Transverse colon (tissue), 4 donors: ENCODE data around the gene CELA3B. TPM values are rescaled to one million over a fixed set of nuclear protein-coding genes. Genes with fewer than 3 reads are reported as not detected.

Experiments used
- DNase-seq: peaks from one replicate; pipeline ENCODE4 v3.0.0-alpha.2; 2019
- H3K27ac ChIP-seq, 4 donors: fragments of 200-600 bp; sonication (generic); 2 replicates each; pipeline ENCODE4 v1.5.1; 2016 to 2018; ENCODE audit warnings: inconsistent platforms in 4 of 4
- H3K27me3 ChIP-seq: fragments of 200-600 bp; sonication (generic); 2 replicates; pipeline ENCODE4 v1.5.1; 2017; ENCODE audit warnings: inconsistent platforms
- H3K36me3 ChIP-seq, 4 donors: fragments of 200-600 bp; sonication (generic); 2 replicates each; pipeline ENCODE4 v1.5.1; 2017 to 2019; ENCODE audit warnings: inconsistent platforms in 4 of 4
- H3K4me1 ChIP-seq, 4 donors: fragments of 200-600 bp; sonication (generic); 2 replicates each; pipeline ENCODE4 v1.5.1; 2017 to 2020; ENCODE audit warnings: inconsistent platforms in 4 of 4
- H3K4me3 ChIP-seq, 4 donors: fragments of 200-600 bp; sonication (generic); 1 replicate in 1 of 4; 2 replicates in 3 of 4; pipeline versions ENCODE4 v1.5.1 to v1.6.1; 2017 to 2019; ENCODE audit warnings: inconsistent platforms in 4 of 4
- H3K9me3 ChIP-seq, 2 donors: fragments of 200-600 bp; sonication (generic); 2 replicates each; pipeline ENCODE4 v1.5.1; 2017 to 2019; ENCODE audit warnings: inconsistent platforms in 2 of 2
- CTCF ChIP-seq, 5 experiments: fragments of 200-600 bp in 3 of 5; fragments of 450-650 bp in 2 of 5; sonication (generic) in 3 of 5; IDR thresholded peaks; 1 replicate in 2 of 5; 2 replicates in 3 of 5; pipeline ENCODE4 v1.5.1; 2016 to 2017; ENCODE audit warnings: antibody characterized with exemption in 5 of 5, inconsistent platforms in 3 of 5, mild to moderate bottlenecking in 2 of 5, moderate library complexity in 1 of 5
- EP300 ChIP-seq: sonication (generic); formaldehyde crosslinking; IDR thresholded peaks from one replicate; pipeline ENCODE4 v1.6.1; 2017; ENCODE audit warnings: antibody characterized with exemption, low read depth
- POLR2A ChIP-seq: fragments of 450-650 bp; IDR thresholded peaks from one replicate; pipeline ENCODE4 v1.6.1; 2016; ENCODE audit warnings: antibody characterized with exemption, mild to moderate bottlenecking, moderate library complexity
- POLR2AphosphoS5 ChIP-seq, 3 donors: sonication (generic); formaldehyde crosslinking; IDR thresholded peaks; one replicate each; pipeline ENCODE4 v1.6.1; 2016; ENCODE audit warnings: antibody characterized with exemption in 3 of 3
- WGBS, 2 donors: methylation state at CpG; one replicate each; pipeline ENCODE4 v1.1.5; 2018; ENCODE audit warnings: low coverage in 1 of 2; 5-methylcytosine and 5-hydroxymethylcytosine counted together
- in situ Hi-C, 4 donors: fragments of 200-750 bp; cut with MboI; loops; one replicate each; pipeline versions ENCODE4 v1.15.0 to v1.15.1; 2017; ENCODE audit warnings: low sequenced_read_pairs in 3 of 4, low pct_ligation_motif_present in 1 of 4, low pct_unique_long_range_greater_than_20kb in 1 of 4
- intact Hi-C: fragments of 100-400 bp; cut with DNase I; formaldehyde crosslinking; loops from one replicate; pipeline ENCODE4 v1.15.1; 2023; ENCODE audit warnings: low total_unique reads
- total RNA-seq, 4 donors: library from RNA; depleted of rRNA; stranded (reverse); fragments of >200 nt; gene quantifications; one replicate each; pipeline ENCODE4 v1.1.0, GENCODE V29; 2016

Gene CELA3B
- total RNA-seq, 4 donors from 2014 or later, result not detected

- Histone ChIP-seq H3K27ac (no peak overlapping the region), H3K36me3 (no peaks in the 10 kb centered on the region), H3K4me1 (peaks cover 0 to 4% (median under 1%) of the 10 kb centered on the region in 4 donors), H3K9me3 (no peaks in the 10 kb centered on the region), H3K27me3 (no peaks in the 10 kb centered on the region), H3K4me3 (no peak overlapping the region)
- in situ Hi-C loops, result loop anchor here in 2 of 4 donors (25.0 kb wide), 2 partner anchors 88 to 263 kb away; no protein-coding TSS in a partner anchor
- intact Hi-C loops, result no loop called here
- TF ChIP-seq EP300 (no peak), CTCF (IDR thresholded peaks at IDR 0.05) (no peak), POLR2AphosphoS5 (IDR thresholded peaks at IDR 0.05) (no peak), POLR2A (no peak)
- 97% methylated on average over 7 of the region's 7 CpGs; no CpG with 5 or more reads in 1 of the 2 donors for WGBS, 2 donors
- no peak for DNase-seq
Observed at GRCh38 chr1:21950734-21951133, 26.1 kb upstream of the CELA3B start.

GRCh38 chr1:21951226-21951870 is 25.5 kb upstream of the CELA3B start:
- no peak overlapping the region for H3K4me3 ChIP-seq
- in situ Hi-C loops, result loop anchor here in 2 of 4 donors (25.0 kb wide), 2 partner anchors 89 to 264 kb away; no protein-coding TSS in a partner anchor
- peaks cover 0 to 11% (median 6%) of the 10 kb centered on the region in 4 donors for H3K4me1 ChIP-seq
- intact Hi-C loops, result no loop called here
- no peak for DNase-seq
- H3K27me3 ChIP-seq, result no peaks in the 10 kb centered on the region
- 78% methylated on average over 12 of the region's 12 CpGs; no CpG with 5 or more reads in 1 of the 2 donors for WGBS, 2 donors
- H3K36me3 ChIP-seq, result no peaks in the 10 kb centered on the region
- H3K27ac ChIP-seq, result no peak overlapping the region
- H3K9me3 ChIP-seq, result no peaks in the 10 kb centered on the region
- TF ChIP-seq EP300, result no peak
- TF ChIP-seq POLR2AphosphoS5 (IDR thresholded peaks at IDR 0.05), result no peak
- no peak for TF ChIP-seq POLR2A
- TF ChIP-seq CTCF (IDR thresholded peaks at IDR 0.05), result no peak

GRCh38 chr1:21952786-21953520 is 23.9 kb upstream of the CELA3B start:
- intact Hi-C loops (no loop called here), in situ Hi-C loops (loop anchor here in 2 of 4 donors (25.0 kb wide), 2 partner anchors 91 to 266 kb away; no protein-coding TSS in a partner anchor)
- no peak for DNase-seq
- no peaks in the 10 kb centered on the region for H3K9me3 ChIP-seq
- H3K27ac ChIP-seq, result no peak overlapping the region
- no peaks in the 10 kb centered on the region for H3K36me3 ChIP-seq
- no peak for TF ChIP-seq POLR2AphosphoS5 (IDR thresholded peaks at IDR 0.05)
- TF ChIP-seq EP300, result no peak
- no peak for TF ChIP-seq CTCF (IDR thresholded peaks at IDR 0.05)
- no peak for TF ChIP-seq POLR2A
- H3K4me1 ChIP-seq, result peaks cover 7 to 27% (median 19%) of the 10 kb centered on the region in 4 donors
- no peak overlapping the region for H3K4me3 ChIP-seq
- 68 to 84% methylated on average over 5 to 6 of the region's 6 CpGs for WGBS, 2 donors
- no peaks in the 10 kb centered on the region for H3K27me3 ChIP-seq

- intact Hi-C loops, result no loop called here
- no peaks in the 10 kb centered on the region for H3K36me3 ChIP-seq
- peaks cover 7 to 27% (median 19%) of the 10 kb centered on the region in 4 donors for H3K4me1 ChIP-seq
- no peak for DNase-seq
- H3K4me3 ChIP-seq, result no peak overlapping the region
- H3K9me3 ChIP-seq, result no peaks in the 10 kb centered on the region
- peak overlapping the region; percentile 37 to 72 (median 52) for H3K27ac ChIP-seq
- H3K27me3 ChIP-seq, result no peaks in the 10 kb centered on the region
- TF ChIP-seq CTCF (IDR thresholded peaks at IDR 0.05) (no peak), EP300 (no peak), POLR2A (no peak), POLR2AphosphoS5 (IDR thresholded peaks at IDR 0.05) (no peak)
- in situ Hi-C loops, result loop anchor here in 2 of 4 donors (25.0 kb wide), 2 partner anchors 93 to 268 kb away; no protein-coding TSS in a partner anchor
- WGBS, 2 donors, result 67% methylated on average over 15 of the region's 16 CpGs; no CpG with 5 or more reads in 1 of the 2 donors
Observed at GRCh38 chr1:21955058-21955457, 21.8 kb upstream of the CELA3B start.
